Spinal cord (tissue), 10 donors: Measurements from ENCODE around the gene DAAM1. TPM values are rescaled to one million over a fixed set of nuclear protein-coding genes. Genes with fewer than 3 reads are reported as not detected.
A peak's percentile ranks its signal among the peaks of the same experiment; 100 is the strongest.

ENCODE experiments used
- DNase-seq, 6 donors: peaks; one replicate each; pipeline versions ENCODE4 v3.0.0 to v3.0.0-alpha.2; 2013 to 2015; ENCODE audit warnings: low spot score in 6 of 6, low read depth in 4 of 6
- H3K27ac ChIP-seq: one replicate; pipeline ENCODE4 v1.5.1; 2013; ENCODE audit warnings: low read depth, low read length, control low read depth
- H3K27me3 ChIP-seq: one replicate; pipeline ENCODE4 v1.6.1; 2013; ENCODE audit warnings: low read length; ENCODE audit not compliant: control insufficient read depth, insufficient read depth
- H3K36me3 ChIP-seq: one replicate; pipeline ENCODE4 v1.6.1; 2013; ENCODE audit warnings: low read length; ENCODE audit not compliant: control insufficient read depth, insufficient read depth
- H3K4me1 ChIP-seq: one replicate; pipeline ENCODE4 v1.6.1; 2013; ENCODE audit warnings: low read length; ENCODE audit not compliant: control insufficient read depth, insufficient read depth
- H3K4me3 ChIP-seq: one replicate; pipeline ENCODE4 v1.5.1; 2013; ENCODE audit warnings: low read depth, low read length, control low read depth
- H3K9me3 ChIP-seq: one replicate; pipeline ENCODE4 v1.6.1; 2013; ENCODE audit warnings: low read length; ENCODE audit not compliant: control insufficient read depth, insufficient read depth
- WGBS: methylation state at CpG from one replicate; pipeline ENCODE4 v1.1.5; 2013; ENCODE audit warnings: missing lambda C conversion rate; ENCODE audit not compliant: insufficient coverage; 5-methylcytosine and 5-hydroxymethylcytosine counted together
- polyA plus RNA-seq, 2 donors: library from polyadenylated mRNA; unstranded; fragments of 120-200 nt; gene quantifications; one replicate each; pipeline ENCODE4 v1.2.1, GENCODE V29; 2013; ENCODE audit not compliant: insufficient read length in 2 of 2
- total RNA-seq, 2 donors: library from RNA; depleted of rRNA in 1 of 2; stranded (reverse); fragments of 120-200 nt in 1 of 2; fragments of >200 nt in 1 of 2; gene quantifications; one replicate each; pipeline versions ENCODE4 v1.2.3 to v1.2.4, GENCODE V29; 2013 to 2014
- donor health status: healthy.

The DAAM1 gene
- total and polyA plus RNA-seq, 4 donors = 32.9 to 78.0 (median 61.7) TPM

DNA sequence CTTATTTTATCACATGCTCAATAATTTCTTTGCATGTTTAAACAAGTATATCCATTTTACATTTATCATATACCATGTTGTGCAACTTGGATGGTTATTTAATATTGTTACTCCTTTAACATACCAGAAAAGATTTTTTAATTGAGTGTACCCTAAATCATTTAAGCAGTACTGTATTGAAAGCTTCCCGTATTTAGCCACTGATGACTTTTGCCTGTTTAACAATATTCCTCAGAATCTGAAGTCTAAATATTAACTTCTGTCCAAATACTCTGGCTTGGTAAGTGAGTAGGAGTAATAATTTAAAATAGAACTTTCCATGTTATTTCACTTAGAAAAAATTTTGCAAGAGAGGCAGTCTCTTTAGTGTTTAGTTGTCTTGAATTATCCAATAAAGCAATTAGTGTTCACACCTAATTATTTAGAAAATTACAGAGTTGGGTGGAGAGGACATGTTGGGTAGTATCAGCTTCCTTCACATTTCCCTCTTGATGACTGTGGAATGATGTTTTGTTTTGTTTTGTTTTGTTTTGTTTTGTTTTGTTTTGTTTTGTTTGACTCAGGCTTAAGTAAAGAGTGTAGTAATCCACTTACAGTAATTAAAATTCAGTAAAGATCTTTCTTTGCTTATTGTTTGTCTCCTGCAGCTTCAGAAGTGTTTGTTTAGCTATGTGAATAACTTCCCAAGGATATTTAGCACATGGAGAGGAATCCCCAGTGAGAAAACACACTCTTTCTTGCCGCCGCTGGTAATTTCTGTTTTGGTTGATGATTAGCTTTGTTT lies 59.5 kb downstream of the DAAM1 start:
- Histone ChIP-seq H3K4me1 (no peaks in the 10 kb centered on the region), H3K9me3 (peaks cover 2% of the 10 kb centered on the region), H3K27ac (no peak overlapping the region), H3K4me3 (no peak overlapping the region), H3K27me3 (no peaks in the 10 kb centered on the region), H3K36me3 (no peaks in the 10 kb centered on the region)
- no CpG with 5 or more reads among the region's 3 CpGs for WGBS
- DNase-seq = peak in 1 of 6 donors; percentile 73

GRCh38 chr14:59249029-59249428 lies 60.6 kb downstream of the DAAM1 start:
- DNase-seq = no peak
- no peaks in the 10 kb centered on the region for H3K27me3 ChIP-seq
- no peaks in the 10 kb centered on the region for H3K36me3 ChIP-seq
- peaks cover 3% of the 10 kb centered on the region for H3K4me1 ChIP-seq
- no peak overlapping the region for H3K4me3 ChIP-seq
- WGBS = 96% methylated on average over 6 of the region's 7 CpGs
- no peak overlapping the region for H3K27ac ChIP-seq
- peaks cover 2% of the 10 kb centered on the region for H3K9me3 ChIP-seq

- Histone ChIP-seq H3K27me3 (no peaks in the 10 kb centered on the region), H3K36me3 (no peaks in the 10 kb centered on the region), H3K4me1 (peaks cover 5% of the 10 kb centered on the region), H3K4me3 (no peak overlapping the region), H3K9me3 (peaks cover under 1% of the 10 kb centered on the region), H3K27ac (no peak overlapping the region)
- DNase-seq = peak in 2 of 6 donors; percentile 24 to 46
- WGBS = 72% methylated on average over 2 of the region's 5 CpGs
Observed at GRCh38 chr14:59251811-59252771, 63.6 kb downstream of the DAAM1 start.

- Histone ChIP-seq H3K4me3 (no peak overlapping the region), H3K4me1 (peaks cover 5% of the 10 kb centered on the region), H3K9me3 (no peaks in the 10 kb centered on the region), H3K27ac (no peak overlapping the region), H3K36me3 (no peaks in the 10 kb centered on the region), H3K27me3 (no peaks in the 10 kb centered on the region)
- WGBS = 80% methylated on average over 2 of the region's 5 CpGs
- DNase-seq = no peak
Observed at GRCh38 chr14:59252772-59253500, 64.5 kb downstream of the DAAM1 start.

DNA sequence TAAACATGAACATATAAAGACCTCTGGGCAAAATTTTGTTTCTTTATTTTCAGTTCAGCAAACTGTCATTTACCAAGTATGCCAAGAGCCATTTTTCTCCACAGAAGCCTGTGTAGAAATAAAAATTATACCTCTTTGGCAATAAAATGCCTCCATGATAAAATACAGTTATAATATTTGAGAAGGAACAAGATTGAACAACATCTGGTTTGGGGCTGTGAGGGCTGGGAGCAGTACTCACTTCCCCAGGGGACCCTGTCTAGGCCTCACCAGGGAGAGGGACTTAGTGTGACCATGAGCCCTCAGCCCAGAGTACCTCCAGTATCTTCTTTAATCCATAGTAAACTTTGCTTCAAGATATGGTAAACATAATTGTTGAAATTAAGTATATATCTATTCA lies 65.1 kb downstream of the DAAM1 start:
- no peak overlapping the region for H3K27ac ChIP-seq
- DNase-seq = peak in 1 of 6 donors; percentile 32

GRCh38 chr14:59254146-59254910 lies 65.9 kb downstream of the DAAM1 start:
- 13% methylated on average over 3 of the region's 7 CpGs for WGBS
- H3K4me1 ChIP-seq = peaks cover 5% of the 10 kb centered on the region
- H3K9me3 ChIP-seq = no peaks in the 10 kb centered on the region
- no peaks in the 10 kb centered on the region for H3K27me3 ChIP-seq
- peak in 4 of 6 donors; percentile 35 to 86 (median 44) for DNase-seq
- no peak overlapping the region for H3K4me3 ChIP-seq
- no peaks in the 10 kb centered on the region for H3K36me3 ChIP-seq
- peak overlapping the region; percentile 31 for H3K27ac ChIP-seq

More for the DNA sequence above, 65.1 kb downstream of the DAAM1 start:
- no peaks in the 10 kb centered on the region for H3K36me3 ChIP-seq
- H3K4me3 ChIP-seq = no peak overlapping the region
- H3K27me3 ChIP-seq = no peaks in the 10 kb centered on the region
- H3K9me3 ChIP-seq = no peaks in the 10 kb centered on the region
- peaks cover 5% of the 10 kb centered on the region for H3K4me1 ChIP-seq

DNA sequence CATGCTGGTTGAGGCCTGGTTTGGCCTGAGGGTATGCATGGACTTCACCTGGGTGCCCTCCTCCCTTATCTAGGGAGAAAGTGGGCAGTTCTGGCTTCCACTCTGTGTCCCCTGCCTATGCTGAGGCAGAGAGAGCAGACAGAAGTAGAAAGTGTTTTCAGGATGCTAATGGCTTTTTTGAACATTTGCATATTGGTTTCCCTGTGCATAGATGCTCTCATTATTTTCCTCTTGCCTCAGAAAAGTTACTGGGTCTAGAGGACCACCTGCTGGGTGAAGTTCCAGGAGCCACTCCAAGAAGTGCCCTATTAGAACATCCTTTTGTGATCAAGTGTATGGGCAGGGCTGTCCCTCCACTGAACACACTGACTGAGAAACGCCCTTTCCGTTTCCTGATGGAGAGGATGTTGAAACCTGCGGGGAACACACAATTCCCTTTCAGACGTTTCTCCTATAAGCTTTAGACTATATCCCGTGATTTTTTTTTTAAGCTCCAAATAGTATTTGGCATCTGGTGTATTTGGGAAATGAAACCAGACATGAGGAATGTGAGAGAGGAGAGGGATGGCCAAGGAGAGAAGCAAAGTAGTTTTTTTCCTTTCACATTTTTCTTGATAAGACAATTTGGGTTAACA lies 66.6 kb downstream of the DAAM1 start:
- DNase-seq = peak in 1 of 6 donors; percentile 31
- no peak overlapping the region for H3K4me3 ChIP-seq

GRCh38 chr14:59256331-59256730 lies 67.9 kb downstream of the DAAM1 start:
- H3K27ac ChIP-seq = no peak overlapping the region
- no peak for DNase-seq
- no peak overlapping the region for H3K4me3 ChIP-seq
- H3K27me3 ChIP-seq = no peaks in the 10 kb centered on the region
- no peaks in the 10 kb centered on the region for H3K36me3 ChIP-seq
- no peaks in the 10 kb centered on the region for H3K9me3 ChIP-seq
- WGBS = no CpG with 5 or more reads among the region's 1 CpG
- peaks cover 5% of the 10 kb centered on the region for H3K4me1 ChIP-seq

More for the DNA sequence above, 66.6 kb downstream of the DAAM1 start:
- Histone ChIP-seq H3K27me3 (no peaks in the 10 kb centered on the region), H3K27ac (peak overlapping the region; percentile 31), H3K4me1 (peaks cover 5% of the 10 kb centered on the region), H3K36me3 (no peaks in the 10 kb centered on the region), H3K9me3 (no peaks in the 10 kb centered on the region)
- WGBS = no CpG with 5 or more reads among the region's 5 CpGs
